Measurements from ENCODE around the gene CDC42EP2.

CDC42EP2 gene

GRCh38 chr11:65317025-65317786 is 2.5 kb downstream of the CDC42EP2 start:
- H3K4me3 ChIP-seq (ENCODE audit: low read depth, low read length) = peak overlapping the region; percentile 87
- CTCF ChIA-PET = interaction anchor here (1.0 to 34.5 kb wide), 8 partner anchors 12 to 112 kb away, joined by 3 to 1993 read pairs (median 10); partner anchors contain the start of genes DPF2 and POLA2
- TF ChIP-seq CTCF (IDR thresholded peaks at IDR 0.05; ENCODE audit: insufficient read depth, low read length, missing control alignments) = no peak
- no peak for DNase-seq (ENCODE audit: low read depth, low spot score)
- POLR2A ChIA-PET = interaction anchor here (0.7 to 4.9 kb wide), 8 partner anchors 8 to 221 kb away, joined by 3 to 54 read pairs (median 4); partner anchors contain the start of genes DPF2 and VPS51

- no peak overlapping the region for H3K4me3 ChIP-seq (ENCODE audit: low read depth, low read length)
- no peak for TF ChIP-seq CTCF (IDR thresholded peaks at IDR 0.05; ENCODE audit: insufficient read depth, low read length, missing control alignments)
- DNase-seq (ENCODE audit: low read depth, low spot score) = no peak
- POLR2A ChIA-PET = no interaction called here
- CTCF ChIA-PET = interaction anchor here (1.0 to 34.5 kb wide), 3 partner anchors 9 to 37 kb away, joined by 3 to 1993 read pairs (median 359); partner anchors contain the start of genes DPF2 and POLA2
These were observed 5.9 kb downstream of the CDC42EP2 start for GRCh38 chr11:65320386-65321075.

- ChIA-PET POLR2A (no interaction called here), CTCF (interaction anchor here (13.7 to 34.5 kb wide), 2 partner anchors 8 to 37 kb away, joined by 359 to 1993 read pairs; partner anchors contain the start of genes DPF2 and POLA2)
- DNase-seq (ENCODE audit: low read depth, low spot score) = no peak
- no peak overlapping the region for H3K4me3 ChIP-seq (ENCODE audit: low read depth, low read length)
- TF ChIP-seq CTCF (IDR thresholded peaks at IDR 0.05; ENCODE audit: insufficient read depth, low read length, missing control alignments) = no peak
These were observed 6.4 kb downstream of the CDC42EP2 start for GRCh38 chr11:65321076-65321475.

- H3K4me3 ChIP-seq (ENCODE audit: low read depth, low read length) = no peak overlapping the region
- no peak for DNase-seq (ENCODE audit: low read depth, low spot score)
- CTCF ChIA-PET = interaction anchor here (13.7 to 34.5 kb wide), 2 partner anchors 7 to 38 kb away, joined by 359 to 1993 read pairs; partner anchors contain the start of genes DPF2 and POLA2
- POLR2A ChIA-PET = no interaction called here
- no peak for TF ChIP-seq CTCF (IDR thresholded peaks at IDR 0.05; ENCODE audit: insufficient read depth, low read length, missing control alignments)
These were observed 7.3 kb downstream of the CDC42EP2 start for GRCh38 chr11:65321828-65322485.

- CTCF ChIA-PET = interaction anchor here (12.0 to 34.5 kb wide), 3 partner anchors 6 to 40 kb away, joined by 359 to 1993 read pairs (median 359); partner anchors contain the start of genes CDC42EP2, DPF2 and POLA2
- DNase-seq (ENCODE audit: low read depth, low spot score) = no peak
- POLR2A ChIA-PET = interaction anchor here (1.0 kb wide), 1 partner anchor 10 kb away, joined by 4 read pairs; the partner anchor contains the start of gene DPF2
- no peak overlapping the region for H3K4me3 ChIP-seq (ENCODE audit: low read depth, low read length)
- no peak for TF ChIP-seq CTCF (IDR thresholded peaks at IDR 0.05; ENCODE audit: insufficient read depth, low read length, missing control alignments)
These were observed 9.1 kb downstream of the CDC42EP2 start for GRCh38 chr11:65323813-65324212.
